ENCODE results near the gene ITPRIPL1.

GRCh38 chr2:96296925-96297324 is 28.2 kb upstream of the ITPRIPL1 start:
- TF ChIP-seq CTCF (conservative IDR thresholded peaks at IDR 0.05) (no peak), ZFX (IDR thresholded peaks at IDR 0.05) (no peak)

Measured in C4-2B (cell line).